Medulla oblongata (tissue), 1 donor: ENCODE data around the gene CAMK2A.
A peak's percentile ranks its signal among the peaks of the same experiment; 100 is the strongest.
"Not testable (repeated sequence)": the region's sequence is repeated elsewhere in the genome, so short reads cannot be mapped to it uniquely, and the experiment has no call there.

Experiments used
- DNase-seq: peaks from one replicate; pipeline ENCODE4 v3.0.0-alpha.2; 2015; ENCODE audit errors: extremely low spot score

The CAMK2A gene

GRCh38 chr5:150255659-150256409, 33.7 kb downstream of the CAMK2A start:
- no peak for DNase-seq

GRCh38 chr5:150254774-150255173, 34.8 kb downstream of the CAMK2A start:
- DNase-seq: no peak

GRCh38 chr5:150254363-150254762, 35.2 kb downstream of the CAMK2A start:
- DNase-seq: no peak

- DNase-seq: no peak
Observed at GRCh38 chr5:150253416-150254208, 36.0 kb downstream of the CAMK2A start.

GRCh38 chr5:150252489-150252888, 37.1 kb downstream of the CAMK2A start:
- DNase-seq: no peak

GRCh38 chr5:150251504-150251903, 38.1 kb downstream of the CAMK2A start:
- no peak for DNase-seq

- DNase-seq: no peak
Observed at GRCh38 chr5:150249744-150250143, 39.8 kb downstream of the CAMK2A start.

GRCh38 chr5:150248946-150249345, 40.6 kb downstream of the CAMK2A start:
- no peak for DNase-seq

- not testable (repeated sequence) for DNase-seq
Observed at GRCh38 chr5:150248493-150248892, 41.1 kb downstream of the CAMK2A start.

- DNase-seq: no peak
Observed at GRCh38 chr5:150247726-150248125, 41.8 kb downstream of the CAMK2A start.

GRCh38 chr5:150246835-150247234, 42.7 kb downstream of the CAMK2A start:
- DNase-seq: no peak

- no peak for DNase-seq
Observed at GRCh38 chr5:150246429-150246828, 43.1 kb downstream of the CAMK2A start.

- no peak for DNase-seq
Observed at GRCh38 chr5:150245808-150246207, 43.8 kb downstream of the CAMK2A start.

- no peak for DNase-seq
Observed at GRCh38 chr5:150245111-150245789, 44.3 kb downstream of the CAMK2A start.

- DNase-seq: peak; percentile 15
Observed at GRCh38 chr5:150244209-150244608, 45.4 kb downstream of the CAMK2A start.

- no peak for DNase-seq
Observed at GRCh38 chr5:150243590-150243989, 46.0 kb downstream of the CAMK2A start.

GRCh38 chr5:150242251-150242894, 47.2 kb downstream of the CAMK2A start:
- DNase-seq: no peak

- no peak for DNase-seq
Observed at GRCh38 chr5:150241298-150242160, 48.0 kb downstream of the CAMK2A start.

GRCh38 chr5:150239794-150240122, 49.8 kb downstream of the CAMK2A start:
- no peak for DNase-seq

GRCh38 chr5:150239099-150239793, 50.3 kb downstream of the CAMK2A start:
- DNase-seq: no peak

- no peak for DNase-seq
Observed at GRCh38 chr5:150238646-150239045, 50.9 kb downstream of the CAMK2A start.
